K562 (cell line): ENCODE data around the gene DTNB.

Experiments used
- GTF2F1 ChIP-seq: IDR thresholded peaks from 2 replicates; pipeline ENCODE4 v1.6.1; 2011; ENCODE audit warnings: low read depth, low read length, improper control_type of control experiment
- NR2C2 ChIP-seq, 2 experiments: fragments of 200-800 bp in 1 of 2; sonication (Bioruptor generic) in 1 of 2; sonication (generic) in 1 of 2; formaldehyde crosslinking in 1 of 2; IDR thresholded peaks; 2 replicates each; pipeline versions ENCODE4 v1.6.1 to v1.8.0; 2016 to 2022; ENCODE audit warnings: mild to moderate bottlenecking in 1 of 2, missing compliant biosample characterization in 1 of 2, missing genetic modification characterization in 1 of 2, missing genetic modification reagents in 1 of 2
- ZC3H4 ChIP-seq: sonication (generic); formaldehyde crosslinking; IDR thresholded peaks from 2 replicates; pipeline ENCODE4 v1.9.0; 2021; ENCODE audit warnings: missing genetic modification reagents, borderline replicate concordance
- TF ChIP-seq, protein P1 (sequence below), 2 experiments: fragments of 450-650 bp in 1 of 2; sonication (generic) in 1 of 2; formaldehyde crosslinking in 1 of 2; IDR thresholded peaks in 1 of 2; conservative IDR thresholded peaks in 1 of 2; 2 replicates each; pipeline versions ENCODE4 v1.6.1 to v1.8.1; 2016 to 2023; ENCODE audit warnings: mild to moderate bottlenecking in 2 of 2, moderate library complexity in 2 of 2, inconsistent platforms in 1 of 2, missing genetic modification reagents in 1 of 2
- TF ChIP-seq, protein P2 (sequence below), 3 experiments: IDR thresholded peaks in 2 of 3; conservative IDR thresholded peaks in 1 of 3; 2 replicates each; pipeline ENCODE4 v1.5.1; 2011 to 2012; ENCODE audit warnings: low read length in 3 of 3, mild to moderate bottlenecking in 3 of 3, control low read depth in 2 of 3, improper control_type of control experiment in 1 of 3, inconsistent platforms in 1 of 3, low read depth in 1 of 3, mixed read lengths in 1 of 3, moderate library complexity in 1 of 3; ENCODE audit not compliant: insufficient read depth in 2 of 3
- TF ChIP-seq, protein P3 (sequence below), 2 experiments: fragments of 450-650 bp; formaldehyde crosslinking in 1 of 2; IDR thresholded peaks; 2 replicates each; pipeline versions ENCODE4 v1.4.0 to v1.6.1; 2014 to 2020; ENCODE audit warnings: mild to moderate bottlenecking in 2 of 2, borderline replicate concordance in 1 of 2, low read depth in 1 of 2

DNA sequence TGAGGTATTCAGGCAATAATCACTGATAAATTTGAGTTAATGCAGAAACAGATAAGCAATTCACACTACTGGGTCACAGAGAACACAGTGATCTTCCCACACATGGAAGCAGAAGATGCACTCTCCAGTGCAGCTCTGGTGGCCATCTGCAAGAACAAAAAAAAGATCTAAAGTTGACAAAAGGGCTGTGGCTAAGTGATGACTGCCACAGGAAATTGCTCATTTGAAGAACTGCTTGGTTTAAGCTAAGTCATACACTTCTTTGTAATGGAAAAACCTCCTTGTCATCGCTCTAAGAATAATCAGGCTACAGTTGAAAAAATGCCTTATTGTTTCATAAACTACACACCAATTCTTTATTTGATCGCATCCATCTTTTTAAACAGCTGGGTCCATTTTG lies 115.1 kb downstream of the DTNB start:
- no peak for TF ChIP-seq GTF2F1
- no peak for TF ChIP-seq NR2C2 (CRISPR knock-in tag; IDR thresholded peaks at IDR 0.05)
- TF ChIP-seq NR2C2 (tag; IDR thresholded peaks at IDR 0.05), result no peak
- TF ChIP-seq, protein P1, sequence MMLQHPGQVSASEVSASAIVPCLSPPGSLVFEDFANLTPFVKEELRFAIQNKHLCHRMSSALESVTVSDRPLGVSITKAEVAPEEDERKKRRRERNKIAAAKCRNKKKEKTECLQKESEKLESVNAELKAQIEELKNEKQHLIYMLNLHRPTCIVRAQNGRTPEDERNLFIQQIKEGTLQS (IDR thresholded peaks at IDR 0.05), result no peak
- TF ChIP-seq, protein P1 (CRISPR knock-in tag; conservative IDR thresholded peaks at IDR 0.05), result no peak
- TF ChIP-seq, protein P2, sequence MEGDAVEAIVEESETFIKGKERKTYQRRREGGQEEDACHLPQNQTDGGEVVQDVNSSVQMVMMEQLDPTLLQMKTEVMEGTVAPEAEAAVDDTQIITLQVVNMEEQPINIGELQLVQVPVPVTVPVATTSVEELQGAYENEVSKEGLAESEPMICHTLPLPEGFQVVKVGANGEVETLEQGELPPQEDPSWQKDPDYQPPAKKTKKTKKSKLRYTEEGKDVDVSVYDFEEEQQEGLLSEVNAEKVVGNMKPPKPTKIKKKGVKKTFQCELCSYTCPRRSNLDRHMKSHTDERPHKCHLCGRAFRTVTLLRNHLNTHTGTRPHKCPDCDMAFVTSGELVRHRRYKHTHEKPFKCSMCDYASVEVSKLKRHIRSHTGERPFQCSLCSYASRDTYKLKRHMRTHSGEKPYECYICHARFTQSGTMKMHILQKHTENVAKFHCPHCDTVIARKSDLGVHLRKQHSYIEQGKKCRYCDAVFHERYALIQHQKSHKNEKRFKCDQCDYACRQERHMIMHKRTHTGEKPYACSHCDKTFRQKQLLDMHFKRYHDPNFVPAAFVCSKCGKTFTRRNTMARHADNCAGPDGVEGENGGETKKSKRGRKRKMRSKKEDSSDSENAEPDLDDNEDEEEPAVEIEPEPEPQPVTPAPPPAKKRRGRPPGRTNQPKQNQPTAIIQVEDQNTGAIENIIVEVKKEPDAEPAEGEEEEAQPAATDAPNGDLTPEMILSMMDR (IDR thresholded peaks at IDR 0.05 in 2 of 3, conservative IDR thresholded peaks at IDR 0.05 in 1 of 3; ENCODE audit: insufficient read depth in 2 of 3, low read depth in 1 of 3, low read length in 3 of 3), result no peak
- TF ChIP-seq, protein P3, sequence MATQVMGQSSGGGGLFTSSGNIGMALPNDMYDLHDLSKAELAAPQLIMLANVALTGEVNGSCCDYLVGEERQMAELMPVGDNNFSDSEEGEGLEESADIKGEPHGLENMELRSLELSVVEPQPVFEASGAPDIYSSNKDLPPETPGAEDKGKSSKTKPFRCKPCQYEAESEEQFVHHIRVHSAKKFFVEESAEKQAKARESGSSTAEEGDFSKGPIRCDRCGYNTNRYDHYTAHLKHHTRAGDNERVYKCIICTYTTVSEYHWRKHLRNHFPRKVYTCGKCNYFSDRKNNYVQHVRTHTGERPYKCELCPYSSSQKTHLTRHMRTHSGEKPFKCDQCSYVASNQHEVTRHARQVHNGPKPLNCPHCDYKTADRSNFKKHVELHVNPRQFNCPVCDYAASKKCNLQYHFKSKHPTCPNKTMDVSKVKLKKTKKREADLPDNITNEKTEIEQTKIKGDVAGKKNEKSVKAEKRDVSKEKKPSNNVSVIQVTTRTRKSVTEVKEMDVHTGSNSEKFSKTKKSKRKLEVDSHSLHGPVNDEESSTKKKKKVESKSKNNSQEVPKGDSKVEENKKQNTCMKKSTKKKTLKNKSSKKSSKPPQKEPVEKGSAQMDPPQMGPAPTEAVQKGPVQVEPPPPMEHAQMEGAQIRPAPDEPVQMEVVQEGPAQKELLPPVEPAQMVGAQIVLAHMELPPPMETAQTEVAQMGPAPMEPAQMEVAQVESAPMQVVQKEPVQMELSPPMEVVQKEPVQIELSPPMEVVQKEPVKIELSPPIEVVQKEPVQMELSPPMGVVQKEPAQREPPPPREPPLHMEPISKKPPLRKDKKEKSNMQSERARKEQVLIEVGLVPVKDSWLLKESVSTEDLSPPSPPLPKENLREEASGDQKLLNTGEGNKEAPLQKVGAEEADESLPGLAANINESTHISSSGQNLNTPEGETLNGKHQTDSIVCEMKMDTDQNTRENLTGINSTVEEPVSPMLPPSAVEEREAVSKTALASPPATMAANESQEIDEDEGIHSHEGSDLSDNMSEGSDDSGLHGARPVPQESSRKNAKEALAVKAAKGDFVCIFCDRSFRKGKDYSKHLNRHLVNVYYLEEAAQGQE (IDR thresholded peaks at IDR 0.05; ENCODE audit: borderline replicate concordance), result no peak
- TF ChIP-seq, protein P3 (CRISPR knock-in tag; IDR thresholded peaks at IDR 0.05; ENCODE audit: low read depth), result no peak
- no peak for TF ChIP-seq ZC3H4 (CRISPR knock-in tag)
